PC-9 (cell line): ENCODE results near the gene ULBP1. TPM values are rescaled to one million over a fixed set of nuclear protein-coding genes. Genes with fewer than 3 reads are reported as not detected.
"Not testable (repeated sequence)": the region's sequence is repeated elsewhere in the genome, so short reads cannot be mapped to it uniquely, and the experiment has no call there.

Experiments used
- BruUV-seq: library from RNA; stranded (reverse); fragments of 400-500 nt; replicated peaks from 2 replicates; lab custom pipeline; 2021; lab: Mats Ljungman, UMichigan
- CTCF ChIA-PET: fragments of 300-600 bp; sonication (Branson Sonifier 250); formaldehyde crosslinking; loops from one replicate; lab custom pipeline; 2022; ENCODE audit warnings: antibody characterized with exemption; lab: Charles Lee
- POLR2A ChIA-PET: fragments of 300-600 bp; sonication (Branson Sonifier 250); formaldehyde crosslinking; loops from one replicate; lab custom pipeline; 2022; ENCODE audit warnings: antibody characterized with exemption; ENCODE audit not compliant: unreplicated experiment; lab: Charles Lee
- DNase-seq, 2 experiments: peaks; one replicate each; pipeline versions ENCODE4 v3.0.0 to v3.0.0-alpha.2; 2015 to 2022; ENCODE audit warnings: mixed read lengths in 1 of 2
- H2AFZ ChIP-seq: fragments of 200-600 bp; sonication (generic); 2 replicates; pipeline ENCODE4 v1.8.1; 2017; ENCODE audit warnings: antibody characterized with exemption
- H3F3A ChIP-seq: fragments of 200-600 bp; sonication (generic); 2 replicates; pipeline ENCODE4 v1.8.1; 2017; ENCODE audit warnings: antibody characterized with exemption, mild to moderate bottlenecking, low read depth; ENCODE audit not compliant: insufficient read depth
- H3K27ac ChIP-seq: fragments of 200-600 bp; sonication (generic); 2 replicates; pipeline ENCODE4 v1.6.1; 2016; ENCODE audit warnings: mixed run types
- H3K27me3 ChIP-seq: fragments of 200-600 bp; sonication (generic); 2 replicates; pipeline ENCODE4 v1.6.1; 2016; ENCODE audit warnings: low read depth, mixed run types; ENCODE audit not compliant: insufficient read depth
- H3K36me3 ChIP-seq: fragments of 200-600 bp; sonication (generic); 2 replicates; pipeline ENCODE4 v1.6.1; 2016; ENCODE audit warnings: low read depth, mixed run types
- H3K4me1 ChIP-seq: fragments of 200-600 bp; sonication (generic); replicated peaks from 2 replicates; pipeline ENCODE4 v1.6.1; 2016; ENCODE audit warnings: mixed run types; ENCODE audit not compliant: insufficient read depth
- H3K4me2 ChIP-seq: fragments of 200-600 bp; sonication (generic); 2 replicates; pipeline ENCODE4 v1.6.1; 2017; ENCODE audit warnings: mixed run types
- H3K4me3 ChIP-seq: fragments of 200-600 bp; sonication (generic); 2 replicates; pipeline ENCODE4 v1.6.1; 2016; ENCODE audit warnings: mixed run types
- H3K79me2 ChIP-seq: fragments of 200-600 bp; sonication (generic); 2 replicates; pipeline ENCODE4 v1.6.1; 2017; ENCODE audit warnings: low read depth, mixed run types
- H3K9me2 ChIP-seq: fragments of 200-600 bp; sonication (generic); 2 replicates; pipeline ENCODE4 v1.8.1; 2017; ENCODE audit warnings: mild to moderate bottlenecking; ENCODE audit not compliant: insufficient read depth
- H3K9me3 ChIP-seq: fragments of 200-600 bp; sonication (generic); 2 replicates; pipeline ENCODE4 v1.8.1; 2016; ENCODE audit warnings: low read depth; ENCODE audit not compliant: insufficient read depth
- H4K20me1 ChIP-seq: fragments of 200-600 bp; sonication (generic); 2 replicates; pipeline ENCODE4 v1.8.1; 2017; ENCODE audit not compliant: insufficient read depth
- CTCF ChIP-seq: fragments of 200-600 bp; sonication (generic); conservative IDR thresholded peaks from 2 replicates; pipeline ENCODE4 v1.6.1; 2017; ENCODE audit warnings: mixed run types, antibody characterized with exemption, mild to moderate bottlenecking, moderate library complexity
- EZH2 ChIP-seq: fragments of 200-600 bp; sonication (generic); IDR thresholded peaks from 2 replicates; pipeline ENCODE4 v1.8.0; 2017; ENCODE audit warnings: antibody characterized with exemption, low read depth
- intact Hi-C: fragments of 100-400 bp; cut with micrococcal nuclease; formaldehyde crosslinking; loops from one replicate; pipeline ENCODE4 v1.10.0; 2022; ENCODE audit not compliant: unreplicated experiment
- total RNA-seq: library from RNA; stranded (reverse); gene quantifications from 2 replicates; pipeline ENCODE4 v1.2.3, GENCODE V29; 2021

Gene ULBP1
- total RNA-seq, 1 experiment from 2014 or later: 3.3 TPM

- H3K4me2 ChIP-seq, H3K27ac ChIP-seq, H3K4me3 ChIP-seq, H3K27me3 ChIP-seq, H3K36me3 ChIP-seq, H3K9me3 ChIP-seq, POLR2A ChIA-PET, DNase-seq, H3K79me2 ChIP-seq, H2AFZ ChIP-seq, intact Hi-C loops, H4K20me1 ChIP-seq, H3F3A ChIP-seq, CTCF ChIA-PET, H3K4me1 ChIP-seq, BruUV-seq, H3K9me2 ChIP-seq: not testable (repeated sequence)
Measured at GRCh38 chr6:149946631-149947030, 17.1 kb upstream of the ULBP1 start.

- BruUV-seq, H4K20me1 ChIP-seq, H3K9me3 ChIP-seq, intact Hi-C loops, H3K9me2 ChIP-seq, H3K27ac ChIP-seq, H3F3A ChIP-seq, H3K27me3 ChIP-seq, CTCF ChIA-PET, H3K4me3 ChIP-seq, H2AFZ ChIP-seq, H3K79me2 ChIP-seq, DNase-seq, H3K4me1 ChIP-seq, H3K36me3 ChIP-seq, H3K4me2 ChIP-seq, POLR2A ChIA-PET: not testable (repeated sequence)
Measured at GRCh38 chr6:149947533-149947932, 16.2 kb upstream of the ULBP1 start.

GRCh38 chr6:149948011-149948410 is 15.7 kb upstream of the ULBP1 start:
- Histone ChIP-seq H3K27me3 (no peaks in the 10 kb centered on the region), H3K9me3 (no peaks in the 10 kb centered on the region), H4K20me1 (no peaks in the 10 kb centered on the region), H3K79me2 (no peaks in the 10 kb centered on the region), H2AFZ (no peak overlapping the region), H3K36me3 (no peaks in the 10 kb centered on the region), H3K27ac (no peak overlapping the region), H3K4me1 (no peaks in the 10 kb centered on the region), H3F3A (no peaks in the 10 kb centered on the region), H3K4me2 (no peak overlapping the region), H3K9me2 (no peaks in the 10 kb centered on the region), H3K4me3 (no peak overlapping the region)
- intact Hi-C loops: no loop called here
- POLR2A ChIA-PET: no interaction called here
- CTCF ChIA-PET: no interaction called here
- no TSS peak for BruUV-seq
- TF ChIP-seq EZH2: no peak
- TF ChIP-seq CTCF: no peak
- no peak for DNase-seq

GRCh38 chr6:149948616-149949015 is 15.1 kb upstream of the ULBP1 start:
- no TSS peak for BruUV-seq
- H2AFZ ChIP-seq: no peak overlapping the region
- H3K4me1 ChIP-seq: no peaks in the 10 kb centered on the region
- no peaks in the 10 kb centered on the region for H3K9me2 ChIP-seq
- no peaks in the 10 kb centered on the region for H3K9me3 ChIP-seq
- ChIA-PET CTCF (no interaction called here), POLR2A (no interaction called here)
- no peaks in the 10 kb centered on the region for H3K27me3 ChIP-seq
- no peaks in the 10 kb centered on the region for H3K79me2 ChIP-seq
- no peaks in the 10 kb centered on the region for H4K20me1 ChIP-seq
- no peak for TF ChIP-seq EZH2
- H3K36me3 ChIP-seq: no peaks in the 10 kb centered on the region
- no peak overlapping the region for H3K4me3 ChIP-seq
- no peak overlapping the region for H3K27ac ChIP-seq
- DNase-seq: no peak
- H3F3A ChIP-seq: no peaks in the 10 kb centered on the region
- intact Hi-C loops: no loop called here
- no peak overlapping the region for H3K4me2 ChIP-seq
